Activated T-cell treated with anti-CD3 and anti-CD28 coated beads for 48 hours (primary cell): ENCODE results near the gene SMARCC1.

Experiments
- DNase-seq: peaks from one replicate; pipeline ENCODE4 v3.0.0-alpha.2; 2020; ENCODE audit warnings: low read depth

Gene SMARCC1

DNA sequence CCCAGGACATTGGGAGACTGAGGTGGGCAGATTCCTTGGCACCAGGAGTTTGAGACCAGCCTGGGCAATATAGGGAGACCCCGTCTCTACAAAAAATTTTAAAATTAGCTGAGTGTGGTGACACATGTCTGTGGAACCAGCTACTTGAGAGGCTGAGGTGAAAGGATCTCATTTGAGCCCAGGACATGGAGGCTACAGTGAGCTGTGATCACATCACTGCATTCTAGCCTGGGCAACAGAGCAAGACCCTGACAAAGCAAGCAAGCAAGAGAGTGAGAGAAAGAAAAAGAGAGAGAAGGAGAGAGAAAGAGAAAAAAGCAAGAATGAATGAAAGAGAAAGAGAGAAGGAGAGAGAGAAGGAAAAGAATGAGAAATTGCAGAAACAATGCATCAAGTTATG lies 150.9 kb downstream of the SMARCC1 start:
- DNase-seq, result no peak

DNA sequence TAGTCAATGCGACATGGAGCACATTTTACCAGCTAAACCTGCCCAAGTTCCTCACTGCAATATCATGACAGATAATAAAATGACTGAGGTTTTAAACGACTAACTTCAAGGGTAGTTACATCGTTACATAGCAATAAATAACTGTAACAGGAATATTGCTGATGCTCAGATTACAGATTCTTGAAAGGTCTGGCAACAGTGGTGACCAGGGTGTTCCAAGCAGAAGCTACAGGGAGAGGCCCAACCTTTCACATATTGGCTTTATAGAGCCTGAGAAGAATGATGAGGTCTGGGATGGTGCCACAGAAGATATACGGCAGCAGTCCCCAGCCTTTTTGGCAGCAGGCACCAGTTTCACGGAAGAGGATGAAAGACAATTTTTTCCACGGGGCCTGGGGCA lies 151.9 kb downstream of the SMARCC1 start:
- DNase-seq, result no peak

DNA sequence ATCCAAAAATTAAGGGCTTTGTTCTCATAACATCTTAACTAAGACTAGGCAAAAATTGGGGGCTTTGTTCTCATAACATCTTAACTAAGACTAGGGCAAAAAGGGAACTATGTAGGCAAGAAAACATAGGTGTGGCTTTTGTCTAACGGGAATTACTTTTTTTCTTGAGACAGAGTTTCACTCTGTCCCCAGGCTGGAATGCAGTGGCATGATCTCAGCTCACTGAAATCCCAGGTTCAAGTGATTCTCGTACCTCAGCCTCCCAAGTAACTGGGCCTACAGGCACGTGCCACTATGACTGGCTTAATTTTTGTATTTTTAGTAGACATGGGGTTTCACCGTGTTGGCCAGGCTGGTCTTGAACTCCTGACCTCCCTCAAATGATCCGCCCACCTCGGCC lies 153.3 kb downstream of the SMARCC1 start:
- DNase-seq, result no peak

DNA sequence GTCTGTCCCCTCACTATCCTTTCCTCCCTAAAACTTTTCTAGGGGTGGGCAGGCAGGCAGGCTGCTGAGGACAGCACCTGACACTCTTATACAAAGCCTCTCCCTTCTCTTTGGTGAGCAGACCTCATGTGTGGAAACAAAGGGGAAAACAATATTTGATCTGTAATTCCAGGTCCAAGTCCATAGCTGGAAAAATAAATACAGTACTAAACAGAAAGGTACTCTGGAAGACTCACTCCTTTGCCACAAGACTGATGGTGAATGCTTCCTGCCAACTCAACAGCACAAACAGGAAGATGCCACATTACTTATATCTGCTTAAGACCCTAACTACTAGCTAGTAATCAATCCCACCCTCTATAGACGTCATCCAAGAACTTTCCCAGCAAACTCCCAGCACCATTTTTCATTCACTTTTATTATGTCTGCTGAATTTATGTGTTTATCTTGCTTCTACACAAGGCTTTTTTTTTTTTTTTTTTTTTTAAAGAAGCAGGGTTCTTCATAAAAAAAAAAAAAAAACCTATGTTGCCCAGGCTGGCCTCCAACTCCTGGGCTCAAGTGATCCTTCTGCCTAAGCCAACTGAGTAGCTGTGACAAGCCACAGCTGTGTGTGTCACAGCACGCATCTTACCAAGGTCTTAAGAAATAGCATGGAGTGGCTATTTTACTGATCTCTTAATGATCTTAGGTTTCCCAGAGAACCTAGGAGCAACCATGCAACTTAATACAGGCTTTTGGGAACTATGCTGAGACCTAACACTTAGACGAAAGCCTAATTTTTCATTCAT lies 158.8 kb downstream of the SMARCC1 start:
- no peak for DNase-seq

DNA sequence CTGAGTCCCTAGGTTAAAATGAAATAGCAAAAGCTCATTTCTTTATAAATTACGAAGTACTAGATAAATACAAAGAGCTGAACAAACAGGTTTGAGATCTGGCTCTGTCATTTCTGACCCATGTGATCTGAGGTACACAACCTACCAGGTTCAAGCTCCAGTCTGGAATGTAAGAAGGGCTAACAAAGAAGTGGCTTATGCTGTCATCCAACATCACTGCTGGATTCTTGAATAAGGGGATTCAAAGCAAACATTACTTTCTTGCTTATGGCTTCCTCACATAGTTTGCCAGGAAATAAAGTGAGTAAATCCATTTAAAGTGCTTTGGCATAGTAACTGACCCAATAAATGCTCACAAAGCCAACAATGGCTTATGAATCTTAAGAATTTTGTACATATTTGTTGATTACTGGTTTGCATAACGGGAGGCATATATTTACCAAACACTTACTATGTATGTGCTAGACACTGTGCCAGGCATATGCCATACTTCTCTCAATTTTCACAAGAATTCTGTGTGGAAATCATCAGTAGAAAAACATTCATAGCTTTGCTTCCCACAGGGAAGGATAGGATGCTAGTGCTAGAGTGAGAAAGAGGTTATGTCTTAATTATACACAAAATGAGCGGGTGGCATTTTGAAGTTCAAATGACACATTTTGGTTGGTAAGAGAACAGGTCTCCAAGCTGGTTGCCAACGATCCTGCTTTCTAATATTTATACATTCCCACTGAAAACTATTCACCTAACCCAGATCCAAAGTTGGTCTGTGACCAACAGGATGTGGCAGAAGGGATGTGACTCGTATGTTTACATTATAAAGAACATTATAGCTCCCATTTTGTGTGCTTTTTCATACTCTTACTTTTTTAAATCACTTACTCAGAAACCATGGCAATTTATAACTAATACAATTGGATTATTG lies 164.3 kb downstream of the SMARCC1 start:
- no peak for DNase-seq

DNA sequence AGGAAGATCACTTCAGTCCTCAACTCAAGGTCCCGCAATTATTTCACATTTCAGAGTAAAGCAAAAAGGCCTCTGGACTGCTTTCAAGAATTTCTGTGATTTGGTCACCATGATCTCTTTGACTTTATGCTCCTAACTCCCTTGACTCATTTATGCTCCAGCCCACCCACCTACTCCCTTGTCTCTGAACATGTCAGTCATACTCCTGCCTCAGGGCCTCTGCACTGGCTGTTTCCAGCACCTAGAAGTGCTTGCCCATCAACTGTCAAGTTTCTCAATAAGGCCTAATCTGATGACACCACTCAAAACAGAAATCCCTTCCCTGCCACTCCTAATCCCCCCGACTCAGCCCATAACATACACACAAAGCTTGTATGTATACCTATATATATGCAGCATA lies 166.9 kb downstream of the SMARCC1 start:
- DNase-seq, result no peak

DNA sequence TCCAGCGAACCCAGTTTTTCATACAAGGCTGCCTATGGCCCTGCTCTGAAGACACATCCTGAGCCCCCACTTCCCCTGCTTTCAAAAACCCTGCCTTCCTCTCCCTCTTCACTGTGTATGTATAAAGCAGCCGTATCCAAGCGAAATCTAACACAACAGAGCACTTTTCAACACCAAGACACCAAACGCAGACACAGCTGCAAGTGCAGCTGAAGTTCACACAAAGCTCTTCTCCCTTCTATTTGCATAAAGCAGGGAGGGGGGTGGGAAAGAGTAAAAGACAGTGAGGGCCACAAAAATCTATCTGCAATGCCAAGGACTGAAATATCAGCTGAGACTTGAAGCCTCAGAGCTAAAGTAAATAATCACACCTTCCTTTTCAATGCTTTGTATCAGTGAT lies 168.0 kb downstream of the SMARCC1 start:
- DNase-seq, result no peak

DNA sequence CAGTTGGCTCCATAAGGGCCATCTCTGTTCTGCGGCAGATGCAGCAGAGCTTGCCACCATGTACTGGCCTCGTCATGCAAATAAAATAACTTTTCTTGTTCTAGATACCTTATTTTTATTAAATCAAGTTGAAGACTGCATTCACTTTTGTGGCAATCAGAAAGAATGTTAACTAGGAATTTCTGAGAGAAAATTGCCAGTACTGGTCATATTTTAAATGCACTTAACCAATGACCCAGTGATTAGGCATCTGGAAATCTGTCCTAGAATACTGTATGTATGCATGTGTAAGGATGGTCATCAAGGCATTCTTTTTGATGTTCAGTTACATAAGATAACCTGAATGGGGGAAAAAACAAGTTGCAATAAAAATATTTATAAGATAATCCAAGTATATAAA lies 168.8 kb downstream of the SMARCC1 start:
- DNase-seq, result no peak

DNA sequence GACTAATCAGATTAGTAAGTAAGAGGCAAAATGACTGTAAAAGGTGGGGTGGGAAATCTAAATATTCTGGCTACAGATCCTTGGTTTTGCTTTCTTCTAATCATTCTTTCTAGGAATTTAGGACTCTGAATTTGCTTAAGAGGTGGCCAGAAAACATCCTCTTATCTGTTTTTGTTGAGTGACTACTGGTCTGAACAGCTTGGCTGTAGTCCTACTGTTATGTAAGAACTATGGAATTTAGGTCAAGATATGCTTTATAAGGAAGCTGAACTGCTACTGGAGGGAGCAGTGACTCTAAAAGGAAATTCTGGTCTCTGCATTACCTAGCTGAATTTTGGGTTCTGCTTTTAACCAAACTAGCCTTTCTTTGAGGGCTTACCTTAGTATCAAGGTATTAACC lies 169.5 kb downstream of the SMARCC1 start:
- DNase-seq, result no peak

DNA sequence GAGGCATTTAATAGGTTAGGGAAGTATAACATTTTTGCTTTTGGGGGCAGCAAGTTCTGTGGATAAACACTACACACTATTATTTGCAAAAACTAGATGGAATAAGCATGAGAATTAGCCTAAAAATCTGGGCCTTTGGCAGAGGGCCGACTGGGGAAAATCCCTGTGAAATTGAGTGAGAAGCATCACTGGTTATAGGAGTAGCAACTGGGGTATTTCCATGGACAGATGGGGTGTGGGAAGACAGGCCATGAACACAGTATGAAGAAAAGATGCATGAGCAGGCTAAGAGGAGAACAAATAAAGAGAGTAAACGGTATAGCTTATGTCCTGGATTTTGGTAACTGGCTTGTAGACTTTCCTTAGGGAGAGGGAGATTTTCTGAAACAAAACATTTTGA lies 170.1 kb downstream of the SMARCC1 start:
- no peak for DNase-seq

DNA sequence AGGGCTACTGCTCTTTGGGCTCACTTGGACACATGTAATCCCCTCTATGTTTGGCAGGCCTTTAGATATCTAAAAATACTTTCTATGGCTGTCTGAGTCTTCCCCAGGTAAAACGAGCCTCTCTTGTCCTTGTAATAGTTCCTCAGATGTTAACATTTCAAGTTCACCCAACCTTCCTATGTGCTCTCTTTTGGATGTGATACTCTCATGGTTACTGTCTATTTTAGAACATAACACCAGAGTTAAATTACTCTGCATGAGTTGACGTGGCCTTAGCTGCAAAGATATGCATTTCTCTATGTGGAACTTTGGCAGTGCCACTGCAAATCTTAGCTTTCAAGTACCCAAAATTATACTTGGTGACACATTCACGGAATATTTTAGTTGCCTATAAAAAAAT lies 171.1 kb downstream of the SMARCC1 start:
- DNase-seq, result no peak

DNA sequence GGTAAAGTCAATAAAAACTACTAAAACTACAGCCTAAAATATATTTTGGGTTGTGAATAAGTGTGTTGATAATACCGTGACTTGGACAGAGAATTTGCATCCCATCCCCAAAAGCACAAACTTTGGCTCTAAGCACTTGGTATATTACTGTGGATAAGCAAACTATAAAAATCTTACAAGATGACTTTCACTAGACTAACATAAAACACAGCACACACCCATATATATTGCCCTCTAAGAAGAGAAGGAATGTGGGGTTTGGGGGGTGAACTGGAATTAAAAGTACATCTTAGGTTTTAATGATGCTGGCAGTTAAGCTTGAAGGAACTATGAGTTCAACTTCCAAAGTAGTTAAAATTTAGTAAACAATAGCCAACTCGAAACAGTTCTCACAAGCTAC lies 174.4 kb downstream of the SMARCC1 start:
- DNase-seq, result no peak

DNA sequence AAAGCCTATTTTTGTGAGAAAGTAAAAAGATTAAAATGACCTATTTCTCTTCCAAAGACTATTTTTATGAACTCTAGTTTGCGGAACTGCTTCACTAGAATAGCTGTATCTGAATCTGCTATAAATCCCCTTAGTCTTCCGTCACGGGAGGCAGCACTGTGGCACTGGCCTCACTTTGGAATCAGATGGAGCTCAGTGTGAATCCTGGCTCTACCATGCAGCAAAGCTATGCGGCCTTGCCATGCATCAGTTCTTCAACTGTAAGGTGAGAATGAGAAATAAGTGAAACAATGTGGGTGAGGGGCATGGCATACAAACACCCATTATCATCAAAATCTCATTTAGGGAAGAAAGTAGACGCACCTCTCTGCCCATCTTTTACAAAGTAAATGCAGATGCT lies 175.5 kb downstream of the SMARCC1 start:
- DNase-seq, result no peak

DNA sequence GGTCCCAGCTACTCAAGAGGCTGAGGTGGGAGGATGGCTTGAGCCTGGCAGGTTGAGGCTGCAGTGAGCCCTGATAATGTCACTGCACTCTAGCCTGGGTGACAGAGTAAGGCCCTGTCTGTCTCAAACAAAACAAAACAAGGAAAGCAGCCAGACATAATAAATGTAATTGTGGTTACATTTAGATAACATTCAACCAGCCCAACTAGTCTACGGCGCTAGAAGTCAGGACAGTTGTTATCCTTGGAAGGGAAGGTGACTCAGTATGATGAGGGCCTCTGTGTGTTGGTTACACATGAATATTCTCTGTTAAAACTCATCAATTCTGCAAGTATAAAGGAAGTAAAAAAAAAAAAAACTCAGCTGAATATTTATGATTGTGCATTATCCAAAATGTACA lies 176.0 kb downstream of the SMARCC1 start:
- DNase-seq, result no peak

DNA sequence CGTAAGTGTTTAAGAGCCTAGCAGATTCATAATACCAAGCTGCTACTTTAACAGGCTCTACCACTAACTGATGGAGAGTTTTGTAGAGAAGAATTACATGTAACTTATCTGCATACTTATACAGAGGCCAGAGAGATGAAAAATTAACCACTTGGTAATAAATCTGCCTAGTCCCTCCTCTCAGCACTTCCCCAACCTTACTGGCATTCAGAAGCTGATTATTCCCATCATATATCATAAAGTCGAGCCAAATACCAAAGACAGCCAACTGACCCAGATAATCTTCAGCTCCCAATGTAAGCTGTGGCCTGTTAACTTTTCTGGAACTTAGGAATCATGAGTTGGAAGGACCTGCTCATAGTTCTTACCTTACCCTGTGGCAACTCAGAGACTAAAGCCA lies 177.5 kb downstream of the SMARCC1 start:
- no peak for DNase-seq

DNA sequence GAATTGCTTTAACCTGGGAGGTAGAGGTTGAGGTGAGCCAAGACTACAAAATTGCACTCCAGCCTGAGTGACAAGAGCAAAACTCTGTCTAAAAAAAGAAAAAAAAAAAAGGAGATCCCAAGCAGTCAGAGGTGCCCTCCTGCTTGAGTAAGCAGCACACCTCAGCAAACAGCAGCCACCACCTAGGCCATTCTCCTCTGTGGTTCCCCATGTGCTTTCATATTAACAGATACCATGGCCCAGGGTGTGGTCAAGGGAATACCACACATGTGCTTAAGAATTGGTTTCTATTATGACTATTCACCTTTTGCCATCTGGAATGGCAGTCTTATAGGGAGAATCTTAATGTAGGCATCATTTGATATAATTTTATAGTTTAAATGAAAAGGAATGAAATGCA lies 178.4 kb downstream of the SMARCC1 start:
- no peak for DNase-seq

DNA sequence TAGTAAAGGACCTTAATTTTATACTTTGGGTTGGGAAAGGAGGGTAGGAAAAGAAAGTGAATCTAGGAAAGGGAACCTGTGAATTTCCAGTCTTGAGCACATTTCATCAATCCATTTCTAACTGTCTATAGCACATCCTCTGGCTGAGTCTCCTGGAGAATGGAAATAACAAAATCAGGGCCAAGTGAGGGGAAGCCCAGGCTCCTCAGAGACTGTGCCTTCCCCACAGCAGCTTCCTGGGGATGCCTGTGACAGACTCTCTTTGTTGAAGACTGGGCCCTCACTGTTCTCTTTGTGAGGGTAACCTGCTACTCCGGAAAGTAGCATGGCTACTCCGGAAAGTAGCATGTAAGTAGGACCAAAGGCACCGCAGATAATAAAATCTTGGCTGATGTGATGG lies 180.4 kb downstream of the SMARCC1 start:
- DNase-seq, result no peak

DNA sequence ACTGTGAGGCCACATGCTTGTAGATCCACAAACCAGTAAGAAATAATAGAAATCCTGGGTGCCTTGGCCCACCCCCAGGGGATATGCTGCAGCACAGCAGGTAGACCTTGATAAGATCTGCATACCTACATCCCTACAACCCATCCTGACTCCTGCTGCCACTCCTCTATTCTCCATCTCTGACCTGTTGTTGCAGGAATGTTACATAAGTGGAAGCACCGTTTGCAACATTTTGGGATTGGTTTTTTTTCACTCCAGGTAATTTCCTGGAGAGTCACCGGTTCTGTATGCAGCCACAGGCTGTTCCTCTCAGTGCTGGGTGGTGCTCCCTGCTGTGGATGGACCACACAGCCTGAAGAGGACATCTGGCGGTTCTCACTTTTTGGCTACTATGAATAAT lies 186.9 kb downstream of the SMARCC1 start:
- DNase-seq, result no peak

DNA sequence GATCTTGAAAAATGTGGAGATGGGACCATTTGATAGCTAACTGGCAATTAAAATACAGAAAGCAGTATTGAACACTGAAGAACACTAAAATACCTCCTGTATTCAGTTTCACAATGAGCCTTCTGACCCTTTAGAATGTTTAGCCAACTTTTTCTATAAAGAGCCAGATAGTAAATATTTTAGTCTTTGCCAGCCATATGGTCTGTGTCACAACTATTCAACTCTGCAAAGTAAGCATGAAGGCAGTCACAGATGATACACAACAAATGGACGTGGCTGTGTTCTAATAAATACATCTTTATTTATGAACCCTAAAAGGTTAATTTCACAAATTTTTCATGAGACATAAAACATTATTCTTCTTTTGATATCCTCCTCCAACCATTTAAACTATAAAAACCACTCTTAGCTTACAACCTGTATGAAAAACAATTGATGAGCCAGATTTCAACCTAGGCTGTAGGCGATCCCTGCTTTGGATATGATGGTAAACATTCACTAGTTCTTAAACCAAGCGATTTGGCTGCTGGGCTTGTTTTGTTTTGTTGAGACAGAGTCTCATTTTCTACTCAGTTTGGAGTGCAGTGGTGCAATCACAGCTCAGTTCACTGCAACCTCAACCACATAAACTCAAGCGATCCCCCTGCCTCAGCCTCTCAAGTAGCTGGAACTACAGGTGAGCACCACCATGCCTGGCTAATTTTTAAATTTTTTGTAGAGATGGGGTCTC lies 189.5 kb downstream of the SMARCC1 start:
- no peak for DNase-seq

DNA sequence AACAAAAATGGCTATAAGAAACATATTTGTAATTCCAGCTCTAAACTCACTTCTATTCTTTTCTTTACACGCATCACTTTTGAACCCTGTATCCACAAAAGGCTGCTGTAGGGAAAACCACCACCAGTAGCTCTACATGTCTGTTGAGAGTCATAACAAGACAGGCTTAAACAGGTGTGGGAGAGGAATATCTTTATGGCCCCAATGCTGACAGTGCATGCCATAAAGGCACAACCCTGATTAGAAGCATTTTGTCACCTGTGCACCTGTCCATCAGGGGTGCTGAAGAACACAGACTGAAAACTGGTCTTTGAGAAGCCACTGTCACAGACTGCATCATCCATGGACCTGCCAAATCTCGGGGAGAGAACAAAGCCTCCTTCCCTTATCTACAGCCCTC lies 191.5 kb downstream of the SMARCC1 start:
- no peak for DNase-seq

DNA sequence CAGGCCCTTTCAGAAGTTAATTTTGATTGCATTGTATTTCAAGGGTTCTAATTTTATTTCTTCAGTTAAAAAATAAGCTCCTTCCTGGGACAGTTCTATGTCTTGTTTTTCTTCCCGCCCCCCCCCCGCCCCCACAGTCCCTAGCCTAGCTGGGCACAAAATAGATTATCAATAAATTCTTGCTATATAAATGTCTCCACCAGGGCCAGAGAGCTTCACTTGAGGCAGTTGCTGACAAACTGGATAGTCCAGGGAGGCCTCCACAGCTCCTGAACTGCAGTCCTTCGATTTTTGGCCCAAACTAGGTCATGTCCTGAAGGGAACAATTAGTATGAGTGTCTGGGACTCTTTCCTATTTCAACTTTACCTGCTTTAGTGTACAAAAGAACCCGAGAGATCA lies 193.1 kb downstream of the SMARCC1 start:
- no peak for DNase-seq

DNA sequence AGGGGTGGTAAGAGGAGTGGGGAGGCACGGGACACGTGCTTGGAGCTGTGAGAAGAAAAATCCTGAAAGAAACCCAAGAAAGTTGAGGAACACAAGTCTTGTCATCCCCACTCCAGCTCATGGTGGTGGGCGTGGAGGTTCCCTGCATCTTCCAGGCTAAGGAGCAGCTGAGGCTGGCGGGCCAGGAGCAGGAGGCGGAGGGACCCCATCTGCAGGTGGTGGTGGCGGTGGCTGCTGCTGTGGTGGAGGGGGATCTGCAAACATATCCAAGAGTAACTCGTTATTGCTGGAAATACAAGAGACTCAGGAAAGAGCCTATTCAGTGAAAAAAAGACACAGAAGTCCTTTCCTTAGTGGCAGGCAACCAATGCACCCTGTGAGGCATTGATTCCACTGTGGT lies 193.6 kb downstream of the SMARCC1 start:
- no peak for DNase-seq

DNA sequence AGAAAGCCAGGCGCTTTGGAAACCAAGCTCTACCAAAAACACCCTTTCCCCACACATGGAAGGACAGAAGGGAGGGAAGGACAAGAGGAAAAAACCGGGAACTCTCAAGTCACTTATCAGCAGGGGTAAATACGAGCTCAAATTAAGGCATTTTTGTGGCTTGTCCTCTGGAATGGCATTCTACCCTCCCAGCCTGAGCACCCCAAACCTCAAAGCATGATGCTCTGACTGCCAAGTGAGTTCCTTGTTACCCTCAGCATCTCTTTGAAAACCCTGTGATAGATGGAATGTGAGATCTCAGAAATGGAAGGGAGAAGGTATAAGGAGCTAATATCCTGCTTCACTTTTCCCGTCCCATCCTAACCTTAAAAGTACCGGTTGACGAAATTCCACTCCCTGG lies 194.9 kb downstream of the SMARCC1 start:
- DNase-seq, result no peak
